ENCODE results near the gene COL18A1.
"Not testable (repeated sequence)": the region's sequence is repeated elsewhere in the genome, so short reads cannot be mapped to it uniquely, and the experiment has no call there.

Gene COL18A1

GRCh38 chr21:45560106-45561021 lies 155.4 kb downstream of the COL18A1 start:
- no peak for DNase-seq (ENCODE audit: low spot score)

- not testable (repeated sequence) for DNase-seq (ENCODE audit: low spot score)
These were observed 156.3 kb downstream of the COL18A1 start for GRCh38 chr21:45561241-45561640.

GRCh38 chr21:45562402-45562801 lies 157.4 kb downstream of the COL18A1 start:
- no peak for DNase-seq (ENCODE audit: low spot score)

- no peak for DNase-seq (ENCODE audit: low spot score)
These were observed 158.0 kb downstream of the COL18A1 start for GRCh38 chr21:45562965-45563364.
